ENCODE measurements around the gene TBL1X.

Gene TBL1X

DNA sequence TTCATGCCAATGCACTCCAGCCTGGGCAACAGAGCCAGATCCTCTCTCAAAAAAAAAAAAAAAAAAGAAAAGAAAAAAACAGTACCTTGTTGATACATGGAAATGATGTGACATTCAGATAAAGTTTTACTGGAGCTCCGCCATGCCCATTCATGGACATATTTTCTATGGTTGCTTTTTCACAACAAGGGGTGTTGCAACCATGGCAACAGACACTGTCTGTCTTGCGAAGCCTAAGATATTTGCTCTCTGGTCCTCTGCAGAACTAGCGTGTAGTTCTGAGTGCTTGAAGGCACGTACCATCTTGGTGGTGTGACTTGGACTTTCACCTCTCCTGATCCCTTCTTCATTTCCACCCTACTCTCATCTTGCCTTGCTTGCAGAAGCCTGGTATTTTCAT lies 53.2 kb downstream of the TBL1X start:
- H4K91ac ChIP-seq (ENCODE audit: low read depth, low read length, poor library complexity): no peak overlapping the region
- no peak overlapping the region for H2AFZ ChIP-seq (ENCODE audit: low read length)
- H3K4ac ChIP-seq (ENCODE audit: low read length): no peak overlapping the region
- H3K27ac ChIP-seq (replicated peaks; ENCODE audit: low read length): no peak overlapping the region
- H2BK5ac ChIP-seq (ENCODE audit: low read length): no peak overlapping the region
- WGBS, 2 donors (ENCODE audit: extremely low coverage in 2 of 2, insufficient read length in 2 of 2, insufficient replicate concordance in 1 of 2): no CpG with 5 or more reads among the region's 4 CpGs
- H2BK15ac ChIP-seq (ENCODE audit: low read length): no peak overlapping the region
- H3K36me3 ChIP-seq (replicated peaks in 1 of 2; ENCODE audit: control insufficient read depth in 2 of 2, insufficient read depth in 2 of 2, low read length in 2 of 2): no peaks in the 10 kb centered on the region
- no peaks in the 10 kb centered on the region for H3K27me3 ChIP-seq (ENCODE audit: control insufficient read depth in 3 of 3, insufficient read depth in 3 of 3, low read depth in 1 of 3, low read length in 3 of 3)
- no peak overlapping the region for H2AK5ac ChIP-seq (ENCODE audit: low read depth, low read length)
- H3K23ac ChIP-seq (ENCODE audit: low read depth, low read length, poor library complexity): no peak overlapping the region
- no peak overlapping the region for H3K18ac ChIP-seq (ENCODE audit: low read length)
- H3K4me2 ChIP-seq (ENCODE audit: insufficient read depth, low read length, poor library complexity, severe bottlenecking): no peak overlapping the region
- H3K4me1 ChIP-seq (ENCODE audit: control insufficient read depth in 2 of 2, insufficient read depth in 1 of 2, low read depth in 1 of 2, low read length in 2 of 2): peaks cover 0 to 11% of the 10 kb centered on the region in 2 donors
- H3K79me1 ChIP-seq (ENCODE audit: low read depth, low read length): no peaks in the 10 kb centered on the region
- H3K4me3 ChIP-seq (ENCODE audit: low read length in 2 of 2): no peak overlapping the region
- no peak overlapping the region for H2BK120ac ChIP-seq (ENCODE audit: low read depth, low read length)
- H3K14ac ChIP-seq (ENCODE audit: low read length): no peak overlapping the region
- no peak overlapping the region for H3K9ac ChIP-seq (ENCODE audit: low read depth, low read length, poor library complexity)
- H2BK12ac ChIP-seq (ENCODE audit: low read length): no peak overlapping the region
- H3K9me3 ChIP-seq (replicated peaks in 1 of 2; ENCODE audit: control insufficient read depth in 2 of 2, insufficient read depth in 1 of 2, low read depth in 1 of 2, low read length in 2 of 2): no peaks in the 10 kb centered on the region
- no peak overlapping the region for H4K8ac ChIP-seq (ENCODE audit: low read depth, low read length)
- DNase-seq (ENCODE audit: low spot score): no peak

DNA sequence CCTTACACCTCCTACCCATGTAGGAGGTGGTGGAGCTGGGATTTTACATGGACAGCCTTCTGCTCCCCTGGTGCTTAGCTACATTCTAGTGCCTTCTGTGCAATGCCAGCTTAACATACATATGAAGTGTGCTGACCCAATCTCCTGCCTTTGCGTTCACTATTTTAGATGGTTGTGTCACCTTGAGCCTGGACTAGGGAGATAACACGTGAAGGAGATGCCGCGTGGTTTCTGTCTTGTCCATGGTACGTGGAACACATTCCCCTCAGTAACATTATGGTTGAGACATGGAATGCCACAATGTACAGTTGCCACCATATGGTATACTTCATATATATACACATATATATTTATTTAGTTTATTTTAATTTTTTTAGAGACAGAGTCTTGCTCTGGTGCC lies 54.0 kb downstream of the TBL1X start:
- Histone ChIP-seq H3K27ac (replicated peaks; ENCODE audit: low read length) (no peak overlapping the region), H2AFZ (ENCODE audit: low read length) (no peak overlapping the region), H3K4me2 (ENCODE audit: insufficient read depth, low read length, poor library complexity, severe bottlenecking) (no peak overlapping the region), H3K79me1 (ENCODE audit: low read depth, low read length) (no peaks in the 10 kb centered on the region), H2BK120ac (ENCODE audit: low read depth, low read length) (no peak overlapping the region), H3K14ac (ENCODE audit: low read length) (no peak overlapping the region), H3K27me3 (ENCODE audit: control insufficient read depth in 3 of 3, insufficient read depth in 3 of 3, low read depth in 1 of 3, low read length in 3 of 3) (no peaks in the 10 kb centered on the region), H4K8ac (ENCODE audit: low read depth, low read length) (no peak overlapping the region), H2BK15ac (ENCODE audit: low read length) (no peak overlapping the region), H4K91ac (ENCODE audit: low read depth, low read length, poor library complexity) (no peak overlapping the region), H3K18ac (ENCODE audit: low read length) (no peak overlapping the region), H3K9me3 (replicated peaks in 1 of 2; ENCODE audit: control insufficient read depth in 2 of 2, insufficient read depth in 1 of 2, low read depth in 1 of 2, low read length in 2 of 2) (no peaks in the 10 kb centered on the region), H3K9ac (ENCODE audit: low read depth, low read length, poor library complexity) (no peak overlapping the region), H2AK5ac (ENCODE audit: low read depth, low read length) (no peak overlapping the region), H3K36me3 (replicated peaks in 1 of 2; ENCODE audit: control insufficient read depth in 2 of 2, insufficient read depth in 2 of 2, low read length in 2 of 2) (no peaks in the 10 kb centered on the region), H3K23ac (ENCODE audit: low read depth, low read length, poor library complexity) (no peak overlapping the region), H2BK12ac (ENCODE audit: low read length) (no peak overlapping the region), H3K4me3 (ENCODE audit: low read length in 2 of 2) (no peak overlapping the region), H3K4me1 (ENCODE audit: control insufficient read depth in 2 of 2, insufficient read depth in 1 of 2, low read depth in 1 of 2, low read length in 2 of 2) (peaks cover 0 to 13% of the 10 kb centered on the region in 2 donors), H2BK5ac (ENCODE audit: low read length) (no peak overlapping the region), H3K4ac (ENCODE audit: low read length) (no peak overlapping the region)
- WGBS, 2 donors (ENCODE audit: extremely low coverage in 2 of 2, insufficient read length in 2 of 2, insufficient replicate concordance in 1 of 2): no CpG with 5 or more reads among the region's 5 CpGs
- DNase-seq (ENCODE audit: low spot score): no peak

DNA sequence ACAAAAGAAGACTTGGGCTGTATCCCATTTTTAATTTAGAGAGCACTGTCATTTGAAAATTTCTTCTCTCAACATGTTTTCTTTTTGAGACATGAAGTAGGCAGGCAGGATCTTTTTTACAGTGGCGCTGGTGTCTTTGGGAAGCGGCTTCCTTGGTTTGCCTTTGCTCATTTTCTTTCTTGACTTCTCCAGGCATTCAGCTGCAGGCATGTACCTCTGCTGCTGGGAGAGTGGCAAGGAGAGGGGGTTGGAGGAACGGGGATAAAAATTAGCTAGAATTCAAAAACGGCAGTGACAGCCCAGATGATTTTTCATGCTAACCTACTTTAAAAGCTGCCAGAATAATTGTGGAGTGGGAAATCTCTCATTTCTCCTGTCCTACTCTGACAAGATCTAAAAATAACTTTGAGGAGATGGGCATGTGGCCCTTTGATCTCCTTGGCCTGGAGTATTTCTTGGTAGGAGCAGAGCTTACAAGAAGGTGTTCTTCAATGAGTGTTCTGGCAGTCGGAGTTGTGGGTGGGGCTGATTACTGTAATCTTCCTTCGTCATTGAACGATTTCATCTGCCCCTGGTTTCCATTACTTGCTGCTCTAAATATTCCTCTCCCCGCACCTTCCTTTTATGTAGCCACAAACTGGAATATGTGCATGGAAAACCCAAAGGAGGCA lies 54.8 kb downstream of the TBL1X start:
- Histone ChIP-seq H3K14ac (ENCODE audit: low read length) (no peak overlapping the region), H3K9ac (ENCODE audit: low read depth, low read length, poor library complexity) (no peak overlapping the region), H3K27ac (replicated peaks; ENCODE audit: low read length) (no peak overlapping the region), H4K8ac (ENCODE audit: low read depth, low read length) (no peak overlapping the region), H3K4me1 (ENCODE audit: control insufficient read depth in 2 of 2, insufficient read depth in 1 of 2, low read depth in 1 of 2, low read length in 2 of 2) (peaks cover 0 to 13% of the 10 kb centered on the region in 2 donors), H2AK5ac (ENCODE audit: low read depth, low read length) (no peak overlapping the region), H2BK5ac (ENCODE audit: low read length) (no peak overlapping the region), H2BK12ac (ENCODE audit: low read length) (no peak overlapping the region), H3K4ac (ENCODE audit: low read length) (no peak overlapping the region), H2AFZ (ENCODE audit: low read length) (no peak overlapping the region), H2BK15ac (ENCODE audit: low read length) (no peak overlapping the region), H3K27me3 (ENCODE audit: control insufficient read depth in 3 of 3, insufficient read depth in 3 of 3, low read depth in 1 of 3, low read length in 3 of 3) (no peaks in the 10 kb centered on the region), H3K4me3 (ENCODE audit: low read length in 2 of 2) (no peak overlapping the region), H3K4me2 (ENCODE audit: insufficient read depth, low read length, poor library complexity, severe bottlenecking) (no peak overlapping the region), H3K79me1 (ENCODE audit: low read depth, low read length) (no peaks in the 10 kb centered on the region), H2BK120ac (ENCODE audit: low read depth, low read length) (no peak overlapping the region), H4K91ac (ENCODE audit: low read depth, low read length, poor library complexity) (no peak overlapping the region), H3K23ac (ENCODE audit: low read depth, low read length, poor library complexity) (no peak overlapping the region), H3K9me3 (replicated peaks in 1 of 2; ENCODE audit: control insufficient read depth in 2 of 2, insufficient read depth in 1 of 2, low read depth in 1 of 2, low read length in 2 of 2) (no peaks in the 10 kb centered on the region), H3K36me3 (replicated peaks in 1 of 2; ENCODE audit: control insufficient read depth in 2 of 2, insufficient read depth in 2 of 2, low read length in 2 of 2) (no peaks in the 10 kb centered on the region), H3K18ac (ENCODE audit: low read length) (no peak overlapping the region)
- DNase-seq (ENCODE audit: low spot score): no peak
- no CpG with 5 or more reads among the region's 8 CpGs for WGBS, 2 donors (ENCODE audit: extremely low coverage in 2 of 2, insufficient read length in 2 of 2, insufficient replicate concordance in 1 of 2)

DNA sequence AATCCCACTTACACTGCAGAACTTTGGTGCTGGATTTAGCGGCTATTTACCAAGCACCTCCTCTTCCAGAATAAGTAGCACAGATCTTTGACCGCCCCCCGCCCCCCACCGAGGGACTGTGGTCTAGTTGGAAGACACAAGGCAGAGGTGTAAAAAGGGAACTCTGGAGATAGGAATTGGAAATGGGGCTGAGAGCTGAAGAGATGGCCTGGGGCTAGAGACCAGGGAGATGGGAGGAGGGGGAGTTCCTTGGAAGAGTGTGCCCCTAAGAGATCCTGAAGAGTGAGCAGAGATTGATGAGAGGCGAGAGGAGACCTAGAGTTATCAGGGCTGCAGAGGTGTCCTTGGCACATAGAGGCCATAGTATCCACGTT lies 55.3 kb downstream of the TBL1X start:
- Histone ChIP-seq H3K9ac (ENCODE audit: low read depth, low read length, poor library complexity) (no peak overlapping the region), H2AK5ac (ENCODE audit: low read depth, low read length) (no peak overlapping the region), H3K9me3 (replicated peaks in 1 of 2; ENCODE audit: control insufficient read depth in 2 of 2, insufficient read depth in 1 of 2, low read depth in 1 of 2, low read length in 2 of 2) (no peaks in the 10 kb centered on the region), H4K91ac (ENCODE audit: low read depth, low read length, poor library complexity) (no peak overlapping the region), H3K79me1 (ENCODE audit: low read depth, low read length) (no peaks in the 10 kb centered on the region), H3K36me3 (replicated peaks in 1 of 2; ENCODE audit: control insufficient read depth in 2 of 2, insufficient read depth in 2 of 2, low read length in 2 of 2) (no peaks in the 10 kb centered on the region), H2BK120ac (ENCODE audit: low read depth, low read length) (no peak overlapping the region), H3K27me3 (ENCODE audit: control insufficient read depth in 3 of 3, insufficient read depth in 3 of 3, low read depth in 1 of 3, low read length in 3 of 3) (no peaks in the 10 kb centered on the region), H2AFZ (ENCODE audit: low read length) (no peak overlapping the region), H3K23ac (ENCODE audit: low read depth, low read length, poor library complexity) (no peak overlapping the region), H3K14ac (ENCODE audit: low read length) (no peak overlapping the region), H3K4me2 (ENCODE audit: insufficient read depth, low read length, poor library complexity, severe bottlenecking) (no peak overlapping the region), H2BK12ac (ENCODE audit: low read length) (no peak overlapping the region), H3K4me3 (ENCODE audit: low read length in 2 of 2) (no peak overlapping the region), H3K18ac (ENCODE audit: low read length) (no peak overlapping the region), H3K4me1 (ENCODE audit: control insufficient read depth in 2 of 2, insufficient read depth in 1 of 2, low read depth in 1 of 2, low read length in 2 of 2) (peaks cover 0 to 16% of the 10 kb centered on the region in 2 donors), H3K27ac (replicated peaks; ENCODE audit: low read length) (no peak overlapping the region), H3K4ac (ENCODE audit: low read length) (no peak overlapping the region), H4K8ac (ENCODE audit: low read depth, low read length) (no peak overlapping the region), H2BK15ac (ENCODE audit: low read length) (no peak overlapping the region), H2BK5ac (ENCODE audit: low read length) (no peak overlapping the region)
- no CpG with 5 or more reads among the region's 6 CpGs for WGBS, 2 donors (ENCODE audit: extremely low coverage in 2 of 2, insufficient read length in 2 of 2, insufficient replicate concordance in 1 of 2)
- DNase-seq (ENCODE audit: low spot score): no peak

Measured in neuronal stem cell (in vitro differentiated cells).